A673 (cell line): ENCODE results near the gene KRTAP10-8.

Source experiments
- EZH2 ChIP-seq: fragments of 200-600 bp; sonication (generic); IDR thresholded peaks from 2 replicates; pipeline ENCODE4 v1.6.1; 2017; ENCODE audit warnings: borderline replicate concordance, low read depth, mild to moderate bottlenecking, mixed read lengths, antibody characterized with exemption, low read length; ENCODE audit not compliant: poor library complexity, severe bottlenecking
- TF ChIP-seq, protein P1 (sequence below): fragments of 300-800, 200-600 bp; sonication (generic); conservative IDR thresholded peaks from 2 replicates; pipeline ENCODE4 v1.5.1; 2017; ENCODE audit warnings: low read depth, mild to moderate bottlenecking, antibody characterized with exemption, low read length, moderate library complexity, mixed read lengths

- TF ChIP-seq, protein P1, sequence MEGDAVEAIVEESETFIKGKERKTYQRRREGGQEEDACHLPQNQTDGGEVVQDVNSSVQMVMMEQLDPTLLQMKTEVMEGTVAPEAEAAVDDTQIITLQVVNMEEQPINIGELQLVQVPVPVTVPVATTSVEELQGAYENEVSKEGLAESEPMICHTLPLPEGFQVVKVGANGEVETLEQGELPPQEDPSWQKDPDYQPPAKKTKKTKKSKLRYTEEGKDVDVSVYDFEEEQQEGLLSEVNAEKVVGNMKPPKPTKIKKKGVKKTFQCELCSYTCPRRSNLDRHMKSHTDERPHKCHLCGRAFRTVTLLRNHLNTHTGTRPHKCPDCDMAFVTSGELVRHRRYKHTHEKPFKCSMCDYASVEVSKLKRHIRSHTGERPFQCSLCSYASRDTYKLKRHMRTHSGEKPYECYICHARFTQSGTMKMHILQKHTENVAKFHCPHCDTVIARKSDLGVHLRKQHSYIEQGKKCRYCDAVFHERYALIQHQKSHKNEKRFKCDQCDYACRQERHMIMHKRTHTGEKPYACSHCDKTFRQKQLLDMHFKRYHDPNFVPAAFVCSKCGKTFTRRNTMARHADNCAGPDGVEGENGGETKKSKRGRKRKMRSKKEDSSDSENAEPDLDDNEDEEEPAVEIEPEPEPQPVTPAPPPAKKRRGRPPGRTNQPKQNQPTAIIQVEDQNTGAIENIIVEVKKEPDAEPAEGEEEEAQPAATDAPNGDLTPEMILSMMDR = no peak
- TF ChIP-seq EZH2 = no peak
These were observed 38.5 kb downstream of the KRTAP10-8 start for GRCh38 chr21:44650265-44650972.
